Glutamatergic neuron (in vitro differentiated cells): Measurements from ENCODE around the gene PFKFB2. TPM values are rescaled to one million over a fixed set of nuclear protein-coding genes. Genes with fewer than 3 reads are reported as not detected.

ENCODE experiments used
- DNase-seq: peaks from one replicate; pipeline ENCODE4 v3.0.0; 2022
- H3K27ac Mint-ChIP-seq: one replicate; pipeline ENCODE4 v1.8.0; 2020; ENCODE audit warnings: mild to moderate bottlenecking, mixed read lengths, inconsistent platforms; ENCODE audit not compliant: unreplicated experiment
- H3K27me3 Mint-ChIP-seq: one replicate; pipeline ENCODE4 v1.8.0; 2020; ENCODE audit warnings: mild to moderate bottlenecking, moderate library complexity, mixed read lengths, inconsistent platforms; ENCODE audit not compliant: unreplicated experiment
- H3K36me3 Mint-ChIP-seq: one replicate; pipeline ENCODE4 v1.8.0; 2020; ENCODE audit warnings: mild to moderate bottlenecking, mixed read lengths, inconsistent platforms; ENCODE audit not compliant: unreplicated experiment
- H3K4me1 Mint-ChIP-seq: one replicate; pipeline ENCODE4 v1.8.0; 2020; ENCODE audit warnings: mild to moderate bottlenecking, low read depth, mixed read lengths, inconsistent platforms; ENCODE audit not compliant: unreplicated experiment
- H3K4me3 Mint-ChIP-seq: one replicate; pipeline ENCODE4 v1.8.0; 2020; ENCODE audit warnings: mild to moderate bottlenecking, mixed read lengths, inconsistent platforms; ENCODE audit not compliant: unreplicated experiment
- H3K9me3 Mint-ChIP-seq: one replicate; pipeline ENCODE4 v1.8.0; 2020; ENCODE audit warnings: mild to moderate bottlenecking, moderate library complexity, mixed read lengths, inconsistent platforms; ENCODE audit not compliant: unreplicated experiment
- CTCF ChIP-seq: fragments of 200-600 bp; sonication (generic); IDR thresholded peaks from one replicate; pipeline ENCODE4 v1.5.0; 2021; ENCODE audit not compliant: partially characterized antibody, unreplicated experiment
- total RNA-seq: library from RNA; stranded (reverse); fragmentation: NEBNext Ultra II Directional; extraction: Animal tissue kit (Norgen Biotek cat#: 25700); gene quantifications from one replicate; pipeline ENCODE4 v1.2.1, GENCODE V29; 2021; ENCODE audit not compliant: unreplicated experiment

The PFKFB2 gene
- total RNA-seq, 1 donor from 2014 or later, result 3.6 TPM

GRCh38 chr1:207077012-207077411, 23.9 kb downstream of the PFKFB2 start:
- no peaks in the 10 kb centered on the region for H3K9me3 Mint-ChIP-seq
- H3K27ac Mint-ChIP-seq, result no peak overlapping the region
- no peaks in the 10 kb centered on the region for H3K4me1 Mint-ChIP-seq
- H3K4me3 Mint-ChIP-seq, result no peak overlapping the region
- H3K36me3 Mint-ChIP-seq, result no peaks in the 10 kb centered on the region
- no peak for TF ChIP-seq CTCF
- DNase-seq, result no peak
- no peaks in the 10 kb centered on the region for H3K27me3 Mint-ChIP-seq

GRCh38 chr1:207077470-207078377, 24.6 kb downstream of the PFKFB2 start:
- H3K36me3 Mint-ChIP-seq, result no peaks in the 10 kb centered on the region
- no peaks in the 10 kb centered on the region for H3K4me1 Mint-ChIP-seq
- no peaks in the 10 kb centered on the region for H3K9me3 Mint-ChIP-seq
- H3K4me3 Mint-ChIP-seq, result no peak overlapping the region
- TF ChIP-seq CTCF, result peak; percentile 78
- DNase-seq, result peak; percentile 42
- H3K27ac Mint-ChIP-seq, result no peak overlapping the region
- no peaks in the 10 kb centered on the region for H3K27me3 Mint-ChIP-seq

- no peak for TF ChIP-seq CTCF
- Mint-ChIP-seq H3K9me3 (no peaks in the 10 kb centered on the region), H3K4me1 (no peaks in the 10 kb centered on the region), H3K36me3 (no peaks in the 10 kb centered on the region), H3K27me3 (no peaks in the 10 kb centered on the region), H3K27ac (no peak overlapping the region), H3K4me3 (no peak overlapping the region)
- no peak for DNase-seq
Measured at GRCh38 chr1:207078578-207079132, 25.6 kb downstream of the PFKFB2 start.

GRCh38 chr1:207079706-207080241, 26.7 kb downstream of the PFKFB2 start:
- Mint-ChIP-seq H3K36me3 (no peaks in the 10 kb centered on the region), H3K27me3 (no peaks in the 10 kb centered on the region), H3K4me3 (no peak overlapping the region), H3K4me1 (no peaks in the 10 kb centered on the region), H3K27ac (no peak overlapping the region), H3K9me3 (no peaks in the 10 kb centered on the region)
- no peak for DNase-seq
- no peak for TF ChIP-seq CTCF

- DNase-seq, result no peak
- Mint-ChIP-seq H3K27ac (no peak overlapping the region), H3K4me1 (no peaks in the 10 kb centered on the region), H3K36me3 (no peaks in the 10 kb centered on the region), H3K27me3 (peaks cover under 1% of the 10 kb centered on the region), H3K9me3 (no peaks in the 10 kb centered on the region), H3K4me3 (no peak overlapping the region)
- TF ChIP-seq CTCF, result no peak
Measured at GRCh38 chr1:207081088-207081487, 28.0 kb downstream of the PFKFB2 start.
